Testis (tissue), 2 donors: ENCODE measurements around the gene MAN2B1.

Experiments used
- CTCF ChIP-seq, 3 experiments: fragments of 450-650 bp in 2 of 3; fragments of 200-600 bp in 1 of 3; sonication (generic) in 1 of 3; IDR thresholded peaks; one replicate each; pipeline ENCODE4 v1.5.1; 2016 to 2019; ENCODE audit warnings: antibody characterized with exemption in 3 of 3, mild to moderate bottlenecking in 2 of 3, moderate library complexity in 1 of 3
- POLR2A ChIP-seq: fragments of 450-650 bp; IDR thresholded peaks from one replicate; pipeline ENCODE4 v1.6.1; 2017; ENCODE audit warnings: antibody characterized with exemption, mild to moderate bottlenecking, moderate library complexity

GRCh38 chr19:12597594-12597993, 68.9 kb downstream of the MAN2B1 start:
- no peak for TF ChIP-seq CTCF (IDR thresholded peaks at IDR 0.05)
- no peak for TF ChIP-seq POLR2A
